KOPT-K1 (cell line): Measurements from ENCODE around the gene KLLN.
"Not testable (repeated sequence)": the region's sequence is repeated elsewhere in the genome, so short reads cannot be mapped to it uniquely, and the experiment has no call there.

Experiments
- H3K27ac ChIP-seq: fragments of 200-600 bp; sonication (generic); 2 replicates; pipeline ENCODE4 v1.5.1; 2016; ENCODE audit warnings: antibody characterized with exemption, mild to moderate bottlenecking, low read depth, low read length; ENCODE audit not compliant: poor library complexity, severe bottlenecking
- H3K36me3 ChIP-seq: fragments of 200-600 bp; sonication (generic); 2 replicates; pipeline ENCODE4 v1.5.1; 2017; ENCODE audit warnings: antibody characterized with exemption, mild to moderate bottlenecking, low read length, moderate library complexity; ENCODE audit not compliant: insufficient read depth
- H3K9me3 ChIP-seq: fragments of 200-600 bp; sonication (generic); 2 replicates; pipeline ENCODE4 v1.5.1; 2017; ENCODE audit warnings: antibody characterized with exemption, low read length, mild to moderate bottlenecking; ENCODE audit not compliant: insufficient read depth, poor library complexity, severe bottlenecking

Gene KLLN

DNA sequence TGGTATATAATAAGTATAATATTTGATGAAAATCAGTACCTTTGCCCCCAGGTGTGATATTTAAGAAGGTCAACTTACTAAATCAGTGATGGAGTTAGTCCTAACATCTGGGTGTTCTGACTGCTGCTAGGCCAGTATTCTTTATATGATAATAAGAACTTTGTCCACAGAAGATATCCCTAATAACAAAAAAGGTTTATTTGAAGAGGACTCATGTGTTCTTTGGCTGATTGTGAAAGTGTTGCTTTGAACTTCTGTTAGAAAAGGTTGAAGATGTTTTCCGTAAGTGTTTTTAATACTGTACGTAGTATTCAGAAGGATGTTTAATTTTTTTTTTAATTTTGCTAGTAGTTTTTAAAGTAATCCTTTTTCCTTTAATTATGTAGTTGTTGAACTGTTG, 10.3 kb upstream of the KLLN start:
- Histone ChIP-seq H3K27ac (no peak overlapping the region), H3K9me3 (no peaks in the 10 kb centered on the region), H3K36me3 (peaks cover 98% of the 10 kb centered on the region)

DNA sequence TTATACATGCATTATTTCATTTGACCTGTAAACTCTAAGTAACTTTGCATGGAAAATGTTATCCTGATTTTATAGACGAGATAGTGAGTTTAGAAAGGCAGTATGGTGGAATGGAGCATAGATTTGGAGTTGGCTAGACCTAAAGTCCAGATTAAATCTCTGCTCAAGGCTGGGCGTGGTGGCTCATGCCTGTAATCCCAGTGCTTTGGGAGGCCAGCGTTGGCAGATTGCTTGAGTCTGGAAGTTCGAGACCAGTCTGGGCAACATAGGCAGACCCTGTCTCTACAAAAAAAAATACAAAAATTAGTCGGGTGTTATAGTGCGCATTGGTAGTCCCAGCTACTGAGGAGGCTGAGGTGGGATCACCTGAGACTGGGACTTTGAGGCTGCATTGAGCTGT, 9.5 kb upstream of the KLLN start:
- H3K9me3 ChIP-seq: no peaks in the 10 kb centered on the region
- peaks cover 98% of the 10 kb centered on the region for H3K36me3 ChIP-seq
- H3K27ac ChIP-seq: no peak overlapping the region

DNA sequence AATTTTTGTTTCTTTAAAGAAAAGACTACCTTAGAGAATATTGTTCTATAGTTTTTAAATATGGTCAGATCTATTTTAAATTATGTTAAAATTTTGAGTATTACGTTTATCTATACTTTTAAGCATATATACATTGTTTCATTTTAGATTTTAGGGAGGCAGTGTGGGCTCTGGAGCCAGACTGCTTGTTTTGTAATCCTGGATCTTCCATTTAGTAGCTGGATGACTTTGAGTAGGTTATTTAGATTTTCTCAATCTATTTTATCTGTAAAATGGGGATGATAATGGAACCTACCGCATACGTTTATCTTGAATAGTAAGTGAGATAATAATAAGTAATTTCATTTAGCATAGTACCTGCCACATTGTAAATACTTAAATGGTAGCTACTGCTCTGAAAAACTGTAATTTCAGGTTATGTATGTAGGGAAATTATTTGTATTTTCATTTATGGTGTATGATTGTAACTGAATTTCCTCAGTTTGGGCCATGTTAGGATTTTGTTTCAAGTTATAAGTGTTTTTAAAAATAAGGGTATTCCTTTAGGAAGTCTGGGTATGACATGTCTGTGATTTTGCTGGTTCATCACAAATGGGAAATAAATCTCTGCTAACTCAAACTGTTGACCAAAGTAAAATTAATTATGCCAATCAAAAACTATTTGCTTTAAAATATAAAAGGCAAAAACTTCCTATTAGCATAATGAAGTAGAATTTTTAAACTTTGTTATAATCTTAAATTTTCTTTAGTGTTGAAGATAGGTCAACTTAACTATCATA, 6.6 kb upstream of the KLLN start:
- H3K9me3 ChIP-seq: no peaks in the 10 kb centered on the region
- H3K36me3 ChIP-seq: peaks cover 92% of the 10 kb centered on the region
- H3K27ac ChIP-seq: peak overlapping the region; percentile 98

DNA sequence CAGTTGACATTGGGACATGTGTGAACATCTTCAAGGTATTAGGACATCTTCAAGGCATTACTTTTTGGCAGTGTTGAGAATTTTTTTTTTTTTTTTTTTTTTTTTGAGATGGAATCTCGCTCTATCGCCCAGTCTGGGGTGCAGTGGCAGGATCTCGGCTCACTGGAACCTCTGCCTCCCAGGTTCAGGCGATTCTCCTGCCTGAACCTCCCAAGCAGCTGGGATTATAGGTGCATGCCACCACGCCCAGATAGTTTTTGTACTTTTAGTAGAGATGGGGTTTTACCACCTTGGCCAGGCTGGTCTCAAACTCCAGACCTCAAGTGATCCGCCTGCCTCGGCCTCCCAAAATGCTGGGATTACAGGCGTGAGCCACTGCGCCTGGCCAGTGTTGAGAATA, 5.8 kb upstream of the KLLN start:
- Histone ChIP-seq H3K36me3 (peaks cover 84% of the 10 kb centered on the region), H3K27ac (peak overlapping the region; percentile 98)
- H3K9me3 ChIP-seq: not testable (repeated sequence)

DNA sequence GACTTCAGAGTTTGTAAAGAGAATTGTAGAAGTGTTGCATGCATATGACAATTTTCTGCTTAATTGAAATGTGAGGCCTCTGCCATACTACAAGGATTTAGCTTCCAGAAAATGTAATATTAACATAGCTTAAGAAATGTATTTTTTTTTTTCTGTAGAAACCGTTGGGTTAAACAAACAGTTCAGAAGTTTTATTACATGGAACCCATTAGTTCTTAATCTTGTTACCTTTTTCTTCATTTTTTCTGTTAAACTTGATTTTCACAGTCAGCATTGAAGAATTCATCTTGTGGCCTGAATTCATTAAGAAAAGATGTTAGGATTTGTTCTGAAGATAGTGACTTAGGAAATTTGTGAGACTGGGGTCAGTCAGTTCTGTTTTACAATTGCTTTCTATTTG, 4.9 kb upstream of the KLLN start:
- Histone ChIP-seq H3K27ac (peak overlapping the region; percentile 98), H3K36me3 (peaks cover 76% of the 10 kb centered on the region), H3K9me3 (no peaks in the 10 kb centered on the region)

DNA sequence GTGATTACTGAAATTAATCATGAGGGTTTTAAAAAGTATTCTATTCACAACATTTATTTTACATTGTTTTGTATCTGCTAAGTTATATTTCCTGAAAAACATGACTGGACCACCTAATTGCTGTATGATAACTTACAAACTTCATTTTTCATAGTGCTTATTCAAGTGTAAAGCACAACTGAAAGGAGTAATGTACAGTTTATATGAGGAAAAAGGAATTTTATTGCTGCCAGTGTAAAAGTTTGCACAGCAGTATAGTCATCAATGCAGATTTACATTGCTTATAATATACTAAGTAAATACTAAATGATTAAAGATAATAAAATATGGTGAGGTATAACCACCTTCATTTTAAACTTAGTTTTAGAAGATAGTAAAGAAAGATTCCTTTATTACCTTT, 4.1 kb upstream of the KLLN start:
- peaks cover 68% of the 10 kb centered on the region for H3K36me3 ChIP-seq
- H3K9me3 ChIP-seq: no peaks in the 10 kb centered on the region
- peak overlapping the region; percentile 98 for H3K27ac ChIP-seq

DNA sequence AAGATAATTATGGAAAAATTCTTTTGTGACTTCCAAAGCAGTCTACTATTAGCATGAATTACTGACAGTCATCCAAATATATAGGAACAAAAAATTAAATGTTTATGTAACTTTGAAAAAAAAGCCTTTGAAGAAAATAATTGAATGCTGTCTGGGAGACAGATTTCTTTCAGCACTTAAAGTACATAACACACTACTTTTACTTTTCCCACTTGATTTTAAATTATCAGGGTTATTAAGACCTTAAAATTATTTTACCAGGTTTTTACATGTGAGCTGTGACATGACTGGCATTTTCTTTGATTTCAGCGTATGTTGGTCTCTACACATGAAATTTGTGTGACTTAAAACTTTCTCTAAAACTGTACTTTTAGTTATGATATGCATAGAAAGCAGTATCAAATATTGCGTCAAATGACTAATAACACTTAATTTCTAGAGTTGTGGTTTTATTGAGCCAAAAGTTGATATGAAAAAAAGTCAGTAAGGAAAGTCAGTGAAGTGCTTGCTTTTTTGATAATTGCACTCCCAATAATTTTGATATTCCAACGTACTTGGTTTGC, 3.2 kb upstream of the KLLN start:
- peaks cover 58% of the 10 kb centered on the region for H3K36me3 ChIP-seq
- peak overlapping the region; percentile 98 for H3K27ac ChIP-seq
- H3K9me3 ChIP-seq: no peaks in the 10 kb centered on the region

DNA sequence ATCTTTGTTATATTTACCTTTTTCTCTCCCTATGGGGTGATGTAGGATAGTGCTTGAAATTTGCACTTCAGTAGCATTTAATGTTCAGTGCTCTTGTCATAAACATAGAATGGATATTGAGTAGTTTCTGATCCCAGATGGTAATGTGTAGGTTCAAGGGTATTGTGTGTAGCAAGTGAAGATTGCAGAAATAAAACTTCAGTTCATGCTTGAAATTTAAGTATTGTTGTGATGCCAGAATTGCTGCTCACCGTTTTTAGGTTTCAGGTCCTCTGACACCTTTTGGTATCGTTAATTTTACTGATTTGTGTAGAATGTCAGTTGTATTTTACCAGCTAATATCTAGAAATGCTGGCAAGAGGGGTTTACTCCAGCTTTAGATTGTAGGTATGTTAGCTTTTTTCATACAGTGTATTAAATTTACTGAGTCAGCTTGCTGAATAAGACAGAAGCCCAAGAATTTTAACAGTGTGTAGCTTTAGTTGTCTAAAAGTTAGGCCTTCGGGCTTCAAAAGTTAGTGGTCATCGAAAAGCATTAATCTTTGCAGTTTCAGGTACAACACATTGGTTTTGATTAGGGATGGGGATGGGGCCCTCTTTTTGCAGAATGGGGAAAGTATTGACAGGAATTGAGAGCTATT, 2.0 kb upstream of the KLLN start:
- peaks cover 47% of the 10 kb centered on the region for H3K36me3 ChIP-seq
- H3K9me3 ChIP-seq: no peaks in the 10 kb centered on the region
- H3K27ac ChIP-seq: peak overlapping the region; percentile 98

DNA sequence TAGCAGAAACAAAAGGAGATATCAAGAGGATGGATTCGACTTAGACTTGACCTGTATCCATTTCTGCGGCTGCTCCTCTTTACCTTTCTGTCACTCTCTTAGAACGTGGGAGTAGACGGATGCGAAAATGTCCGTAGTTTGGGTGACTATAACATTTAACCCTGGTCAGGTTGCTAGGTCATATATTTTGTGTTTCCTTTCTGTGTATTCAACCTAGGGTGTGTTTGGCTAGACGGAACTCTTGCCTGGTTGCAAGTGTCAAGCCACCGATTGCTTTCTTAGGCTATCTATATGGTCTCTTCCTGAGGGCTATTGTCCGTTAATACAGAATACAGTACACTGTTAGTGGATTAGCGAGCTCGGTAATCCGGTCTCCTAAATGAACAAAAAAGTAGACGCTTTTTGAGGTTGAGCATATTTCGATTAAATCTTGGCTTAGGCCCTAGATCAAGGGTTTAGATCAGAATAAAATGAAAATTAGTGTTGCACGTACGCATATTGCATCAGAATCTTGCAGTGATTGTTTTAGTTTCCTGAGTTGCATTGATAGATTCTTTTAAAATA, 1.2 kb upstream of the KLLN start:
- H3K27ac ChIP-seq: peak overlapping the region; percentile 98
- H3K9me3 ChIP-seq: no peaks in the 10 kb centered on the region
- peaks cover 39% of the 10 kb centered on the region for H3K36me3 ChIP-seq

DNA sequence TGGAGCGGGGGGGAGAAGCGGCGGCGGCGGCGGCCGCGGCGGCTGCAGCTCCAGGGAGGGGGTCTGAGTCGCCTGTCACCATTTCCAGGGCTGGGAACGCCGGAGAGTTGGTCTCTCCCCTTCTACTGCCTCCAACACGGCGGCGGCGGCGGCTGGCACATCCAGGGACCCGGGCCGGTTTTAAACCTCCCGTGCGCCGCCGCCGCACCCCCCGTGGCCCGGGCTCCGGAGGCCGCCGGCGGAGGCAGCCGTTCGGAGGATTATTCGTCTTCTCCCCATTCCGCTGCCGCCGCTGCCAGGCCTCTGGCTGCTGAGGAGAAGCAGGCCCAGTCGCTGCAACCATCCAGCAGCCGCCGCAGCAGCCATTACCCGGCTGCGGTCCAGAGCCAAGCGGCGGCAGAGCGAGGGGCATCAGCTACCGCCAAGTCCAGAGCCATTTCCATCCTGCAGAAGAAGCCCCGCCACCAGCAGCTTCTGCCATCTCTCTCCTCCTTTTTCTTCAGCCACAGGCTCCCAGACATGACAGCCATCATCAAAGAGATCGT, 690 bp upstream of the KLLN start:
- H3K27ac ChIP-seq: peak overlapping the region; percentile 98
- not testable (repeated sequence) for H3K9me3 ChIP-seq
- peaks cover 34% of the 10 kb centered on the region for H3K36me3 ChIP-seq

DNA sequence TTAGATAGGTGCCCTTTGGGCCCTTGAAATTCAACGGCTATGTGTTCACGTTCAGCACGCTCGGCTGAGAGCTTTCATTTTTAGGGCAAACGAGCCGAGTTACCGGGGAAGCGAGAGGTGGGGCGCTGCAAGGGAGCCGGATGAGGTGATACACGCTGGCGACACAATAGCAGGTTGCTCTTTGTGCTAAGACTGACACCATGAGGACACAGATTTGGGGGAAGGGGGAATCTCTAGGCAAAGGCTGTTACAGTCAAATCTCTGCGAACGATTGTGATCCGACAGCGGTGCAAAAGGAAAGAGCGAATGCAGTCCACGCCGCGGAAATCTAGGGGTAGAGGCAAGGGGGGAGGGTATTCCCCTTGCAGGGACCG, 667 bp downstream of the KLLN start:
- Histone ChIP-seq H3K9me3 (no peaks in the 10 kb centered on the region), H3K27ac (peak overlapping the region; percentile 98), H3K36me3 (peaks cover 20% of the 10 kb centered on the region)

DNA sequence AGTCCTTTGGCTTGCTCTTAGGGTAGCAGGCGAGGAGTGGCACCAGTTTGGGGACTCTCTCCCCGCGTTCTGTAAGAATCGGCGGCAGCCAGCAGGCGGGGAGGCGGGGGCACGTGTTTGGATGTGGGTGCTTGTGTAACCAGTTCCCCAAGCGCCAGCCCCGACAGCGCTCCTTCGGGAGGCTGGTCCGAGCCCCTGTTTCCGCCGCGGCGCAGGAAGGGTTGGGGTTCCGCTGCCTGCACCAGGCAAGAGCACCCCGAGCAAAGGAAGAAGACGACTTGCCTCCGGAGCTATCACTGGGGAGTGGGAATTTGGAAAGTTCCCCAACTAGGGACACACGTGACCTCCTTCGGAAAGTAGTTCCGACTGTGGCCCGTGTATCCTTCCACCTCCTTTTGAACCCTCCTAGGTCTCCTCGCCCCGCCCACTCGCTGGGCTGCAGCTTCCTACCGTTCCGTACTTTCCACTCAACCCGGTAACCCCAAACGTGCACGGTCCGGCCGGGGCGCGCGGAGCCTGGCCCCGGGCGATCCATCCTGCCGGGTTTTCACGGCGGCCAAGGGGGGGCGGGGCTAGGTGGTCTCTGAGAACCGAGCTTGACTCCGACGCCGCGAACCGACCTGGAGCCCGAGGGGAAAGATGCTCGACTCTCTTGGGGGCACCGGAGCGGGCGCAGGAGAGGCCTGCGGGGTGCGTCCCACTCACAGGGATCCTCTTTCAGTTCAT, 1.2 kb downstream of the KLLN start:
- peak overlapping the region; percentile 98 for H3K27ac ChIP-seq
- no peaks in the 10 kb centered on the region for H3K9me3 ChIP-seq
- H3K36me3 ChIP-seq: peaks cover 16% of the 10 kb centered on the region

DNA sequence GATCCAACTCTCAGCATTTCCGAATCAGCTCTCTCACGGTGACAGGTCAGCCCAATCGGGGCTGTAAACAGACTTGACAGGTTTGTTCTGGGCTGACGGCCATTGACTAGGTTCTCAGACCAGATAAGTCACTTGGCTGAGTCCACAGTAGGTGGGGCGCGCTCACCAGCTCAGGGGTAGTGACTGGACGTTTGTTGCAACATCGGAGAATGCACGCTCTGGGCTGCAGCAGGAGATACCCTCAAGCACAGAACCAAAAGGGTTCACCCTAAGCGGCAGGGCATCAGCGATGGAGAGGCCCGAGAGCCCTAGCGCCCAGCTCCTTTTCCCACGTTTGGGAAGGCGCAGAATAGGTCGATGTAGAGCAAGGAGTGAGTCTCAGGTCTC, 1.8 kb downstream of the KLLN start:
- peaks cover 3% of the 10 kb centered on the region for H3K9me3 ChIP-seq
- H3K27ac ChIP-seq: peak overlapping the region; percentile 98

DNA sequence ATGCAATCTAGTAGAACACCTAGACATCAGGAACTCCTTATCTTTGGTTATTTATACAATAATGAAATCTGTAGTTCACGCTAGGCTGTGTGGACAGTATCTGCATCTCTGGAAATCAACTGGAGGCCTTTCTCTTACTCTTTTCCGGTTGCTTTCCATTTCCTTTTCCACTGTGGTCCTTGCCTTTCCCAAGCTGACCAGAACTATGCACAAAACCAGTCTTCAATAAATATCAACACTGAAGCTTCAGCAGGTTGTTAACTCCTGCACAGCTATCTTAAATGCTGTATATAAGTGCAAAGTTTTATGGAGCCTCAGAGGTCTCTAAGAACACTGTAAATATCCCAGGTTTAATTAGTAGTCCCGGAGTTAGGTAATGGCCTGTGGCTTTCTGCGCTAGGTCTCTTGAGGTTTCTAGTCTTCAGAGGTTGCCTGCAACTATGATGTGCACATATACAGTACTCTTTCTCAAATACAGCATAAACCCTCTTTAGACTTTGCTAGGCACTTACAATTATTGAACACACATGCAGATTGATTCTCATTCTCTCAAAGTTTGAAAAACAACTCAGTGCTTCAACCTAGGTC, 2.4 kb downstream of the KLLN start:
- Histone ChIP-seq H3K36me3 (peaks cover 4% of the 10 kb centered on the region), H3K27ac (peak overlapping the region; percentile 98), H3K9me3 (peaks cover 6% of the 10 kb centered on the region)

More for the DNA sequence above, 1.8 kb downstream of the KLLN start:
- peaks cover 10% of the 10 kb centered on the region for H3K36me3 ChIP-seq
